ENCODE measurements around the gene PMF1.

Gene PMF1

DNA sequence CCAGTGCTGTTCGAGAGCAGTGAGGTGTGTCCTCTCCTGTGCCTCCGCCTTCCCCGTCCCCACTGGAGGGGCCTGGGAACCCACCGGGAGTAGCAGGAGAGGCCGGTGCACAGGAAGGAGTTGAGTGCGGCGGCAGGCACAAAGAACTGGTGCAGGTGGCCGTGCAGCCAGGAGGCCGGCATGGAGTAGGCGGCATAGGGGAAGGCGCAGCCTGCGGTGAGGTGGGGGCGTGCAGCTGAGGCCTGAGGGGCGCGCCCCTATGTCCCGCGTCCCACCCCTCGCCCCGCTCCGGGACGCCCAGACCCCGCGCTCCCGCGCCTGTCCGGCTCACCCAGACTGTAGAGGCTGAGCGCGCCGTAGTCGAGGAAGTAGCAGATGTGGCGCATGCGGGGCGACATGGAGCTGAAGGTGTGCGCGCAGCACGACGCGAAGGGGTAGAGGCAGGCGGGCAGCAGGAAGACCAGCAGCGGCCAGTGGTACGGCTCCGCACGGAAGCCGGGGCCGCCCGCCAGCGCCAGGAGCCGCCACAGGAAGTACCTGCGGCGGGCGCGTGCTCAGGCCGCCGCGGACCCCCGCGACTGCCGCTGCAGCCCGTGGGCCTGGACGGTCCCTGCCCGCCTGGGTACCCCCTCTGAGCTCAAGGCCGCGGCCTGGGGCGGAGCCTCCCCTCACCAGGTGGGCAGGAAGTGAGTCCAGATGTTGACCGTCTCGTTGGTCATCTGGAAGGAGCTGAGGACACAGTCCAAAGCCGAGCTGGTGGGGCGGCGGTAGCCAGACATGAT, 32.8 kb downstream of the PMF1 start:
- TF ChIP-seq, protein P1, sequence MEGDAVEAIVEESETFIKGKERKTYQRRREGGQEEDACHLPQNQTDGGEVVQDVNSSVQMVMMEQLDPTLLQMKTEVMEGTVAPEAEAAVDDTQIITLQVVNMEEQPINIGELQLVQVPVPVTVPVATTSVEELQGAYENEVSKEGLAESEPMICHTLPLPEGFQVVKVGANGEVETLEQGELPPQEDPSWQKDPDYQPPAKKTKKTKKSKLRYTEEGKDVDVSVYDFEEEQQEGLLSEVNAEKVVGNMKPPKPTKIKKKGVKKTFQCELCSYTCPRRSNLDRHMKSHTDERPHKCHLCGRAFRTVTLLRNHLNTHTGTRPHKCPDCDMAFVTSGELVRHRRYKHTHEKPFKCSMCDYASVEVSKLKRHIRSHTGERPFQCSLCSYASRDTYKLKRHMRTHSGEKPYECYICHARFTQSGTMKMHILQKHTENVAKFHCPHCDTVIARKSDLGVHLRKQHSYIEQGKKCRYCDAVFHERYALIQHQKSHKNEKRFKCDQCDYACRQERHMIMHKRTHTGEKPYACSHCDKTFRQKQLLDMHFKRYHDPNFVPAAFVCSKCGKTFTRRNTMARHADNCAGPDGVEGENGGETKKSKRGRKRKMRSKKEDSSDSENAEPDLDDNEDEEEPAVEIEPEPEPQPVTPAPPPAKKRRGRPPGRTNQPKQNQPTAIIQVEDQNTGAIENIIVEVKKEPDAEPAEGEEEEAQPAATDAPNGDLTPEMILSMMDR (IDR thresholded peaks at IDR 0.05; ENCODE audit: insufficient read depth, low read length, poor library complexity, severe bottlenecking) = no peak
- peak; percentile 67 for DNase-seq (ENCODE audit: extremely low read depth, insufficient read length)
- peak overlapping the region; percentile 32 for H3K4me3 ChIP-seq (replicated peaks; ENCODE audit: low read depth, low read length)

DNA sequence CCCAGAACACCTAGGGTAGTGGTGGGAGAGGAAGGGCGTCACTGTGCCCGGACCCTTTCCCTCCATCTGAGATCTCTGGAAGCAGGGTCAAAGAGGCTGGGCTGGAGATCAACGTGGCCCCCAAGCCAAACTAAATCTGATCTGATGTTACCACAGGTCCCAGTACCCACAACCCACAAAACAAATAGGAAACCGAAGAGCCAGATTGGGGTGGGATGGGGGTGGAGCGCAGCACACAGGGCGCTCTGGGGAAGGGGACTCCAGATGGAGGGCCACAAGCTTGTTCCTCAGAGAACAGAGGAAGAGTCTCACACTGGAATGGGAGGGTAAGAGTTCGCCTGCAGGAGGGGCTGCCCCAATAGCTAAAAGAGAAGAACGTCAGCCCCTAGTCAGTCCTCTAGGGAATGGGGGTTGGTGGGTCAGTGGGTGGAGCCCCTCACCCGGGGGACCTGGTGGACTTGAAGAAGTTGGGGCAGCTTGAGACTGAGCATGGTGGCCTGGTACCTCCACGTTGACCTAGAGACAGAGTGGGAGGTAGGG, 33.5 kb downstream of the PMF1 start:
- no peaks in the 10 kb centered on the region for H3K27me3 ChIP-seq (replicated peaks; ENCODE audit: control insufficient read depth, insufficient read depth, low read length)
- peak overlapping the region; percentile 32 for H3K4me3 ChIP-seq (replicated peaks; ENCODE audit: low read depth, low read length)
- no peak for DNase-seq (ENCODE audit: extremely low read depth, insufficient read length)
- TF ChIP-seq, protein P1 (IDR thresholded peaks at IDR 0.05; ENCODE audit: insufficient read depth, low read length, poor library complexity, severe bottlenecking) = no peak
- peaks cover 18% of the 10 kb centered on the region for H3K36me3 ChIP-seq (ENCODE audit: control insufficient read depth, insufficient read depth, low read length)

More for the DNA sequence above, 32.8 kb downstream of the PMF1 start:
- Histone ChIP-seq H3K36me3 (ENCODE audit: control insufficient read depth, insufficient read depth, low read length) (peaks cover 14% of the 10 kb centered on the region), H3K27me3 (replicated peaks; ENCODE audit: control insufficient read depth, insufficient read depth, low read length) (no peaks in the 10 kb centered on the region)

DNA sequence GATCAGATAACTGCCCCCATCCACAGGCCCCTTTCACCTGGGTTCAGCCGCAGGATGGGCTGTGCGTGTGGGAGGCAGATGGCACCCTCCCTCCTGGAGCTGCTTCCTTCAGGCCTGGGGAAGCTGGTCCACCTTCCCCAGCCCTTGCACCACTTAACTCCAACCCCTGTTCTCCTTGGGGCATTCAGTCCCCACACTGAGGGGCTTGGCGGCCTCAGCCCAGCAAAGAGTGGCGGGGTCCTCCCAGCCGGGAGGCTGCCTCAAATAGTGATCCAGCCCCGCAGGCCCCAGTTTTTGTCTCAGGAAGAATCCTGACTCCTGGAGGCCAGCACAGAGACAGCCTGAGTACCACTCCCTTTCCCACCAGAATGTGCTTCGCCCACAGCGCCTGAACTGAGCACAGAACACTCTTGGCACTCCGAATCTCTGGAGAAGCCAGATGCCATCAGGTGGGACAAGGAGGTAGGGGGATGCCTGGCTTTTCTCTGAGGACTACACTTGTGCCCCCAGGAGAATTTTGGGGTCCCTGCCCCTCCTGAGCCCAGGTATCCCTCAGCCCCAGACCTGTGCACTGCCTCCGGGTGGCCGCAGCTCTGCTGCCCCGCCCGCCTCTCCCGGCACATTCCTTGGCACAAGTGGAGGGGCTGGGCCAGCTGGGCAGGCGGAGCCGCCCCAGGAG, 34.1 kb downstream of the PMF1 start:
- Histone ChIP-seq H3K4me3 (replicated peaks; ENCODE audit: low read depth, low read length) (no peak overlapping the region), H3K27me3 (replicated peaks; ENCODE audit: control insufficient read depth, insufficient read depth, low read length) (no peaks in the 10 kb centered on the region), H3K36me3 (ENCODE audit: control insufficient read depth, insufficient read depth, low read length) (peaks cover 24% of the 10 kb centered on the region)
- TF ChIP-seq, protein P1 (IDR thresholded peaks at IDR 0.05; ENCODE audit: insufficient read depth, low read length, poor library complexity, severe bottlenecking) = no peak
- DNase-seq (ENCODE audit: extremely low read depth, insufficient read length) = no peak

DNA sequence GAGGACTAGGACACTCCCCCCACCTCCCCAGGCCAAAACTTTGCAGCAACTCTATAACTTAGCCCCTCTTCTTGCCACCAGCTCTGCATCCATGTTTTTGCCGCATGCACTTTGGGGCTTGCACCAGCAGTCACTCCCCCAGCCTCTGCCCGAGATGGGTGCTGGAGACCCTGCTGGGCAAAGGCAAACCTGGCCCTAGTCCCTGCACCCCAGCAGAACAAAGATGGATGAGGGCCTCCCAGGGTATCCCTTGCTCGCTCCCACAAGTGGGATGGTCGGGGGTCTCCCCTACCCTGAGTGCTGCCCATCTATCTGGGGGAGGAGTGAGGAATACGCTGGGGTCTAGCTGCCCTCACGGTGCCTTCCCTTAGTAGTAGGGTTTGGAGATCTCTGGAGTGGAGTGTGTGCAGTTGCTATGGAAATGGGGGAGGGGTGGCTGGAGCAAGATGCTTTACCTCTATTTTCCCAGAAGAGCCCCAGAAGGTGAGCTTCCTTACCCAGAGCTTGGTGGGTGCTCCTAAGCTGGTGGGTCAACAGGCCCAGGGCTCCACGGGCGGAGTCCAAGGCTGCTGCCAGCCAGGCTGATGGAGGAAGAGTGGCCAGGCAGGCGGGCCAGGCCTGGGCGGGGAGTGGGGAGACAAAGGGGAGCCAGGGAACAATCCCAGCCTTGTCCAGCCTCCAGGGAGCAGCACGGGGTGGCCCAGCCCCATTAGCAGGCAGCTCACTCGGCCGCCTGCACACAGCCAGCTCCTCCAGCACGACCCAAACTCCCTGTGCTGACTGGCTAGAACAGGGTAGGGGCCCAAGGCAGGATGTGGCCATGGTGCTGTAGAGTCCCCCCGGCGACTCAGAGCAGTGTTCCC, 34.9 kb downstream of the PMF1 start, which contains the start of gene PAQR6:
Gene PAQR6, minus strand, starts transcription at position 597 of the 863 bp plus-strand sequence. CDS start 1,325 bp downstream, outside the sequence.
- Histone ChIP-seq H3K4me3 (replicated peaks; ENCODE audit: low read depth, low read length) (no peak within 1 kb of the TSS), H3K27me3 (replicated peaks; ENCODE audit: control insufficient read depth, insufficient read depth, low read length) (no peaks in the 10 kb centered on the region), H3K36me3 (ENCODE audit: control insufficient read depth, insufficient read depth, low read length) (peaks cover 29% of the 10 kb centered on the region)
- no peak for DNase-seq (ENCODE audit: extremely low read depth, insufficient read length)
- TF ChIP-seq, protein P1 (IDR thresholded peaks at IDR 0.05; ENCODE audit: insufficient read depth, low read length, poor library complexity, severe bottlenecking) = no peak

DNA sequence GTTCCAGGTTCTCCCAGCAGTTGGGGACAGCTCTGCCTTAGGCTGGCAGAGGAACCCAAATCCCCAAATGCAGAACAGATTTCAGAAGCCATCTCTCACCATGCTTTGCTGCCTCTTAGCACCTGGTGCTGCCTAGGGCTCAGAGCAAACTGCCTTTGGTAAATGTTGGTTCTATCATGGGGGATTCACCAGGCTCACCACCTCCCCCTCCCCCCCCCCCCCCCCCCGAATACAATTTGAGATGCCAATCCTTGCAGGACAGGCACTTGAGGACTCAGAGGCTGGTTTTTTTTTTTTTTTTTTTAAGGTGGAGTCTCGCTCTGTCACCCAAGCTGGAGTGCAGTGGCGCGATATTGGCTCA, 35.5 kb downstream of the PMF1 start:
- DNase-seq (ENCODE audit: extremely low read depth, insufficient read length) = no peak
- H3K36me3 ChIP-seq (ENCODE audit: control insufficient read depth, insufficient read depth, low read length) = peaks cover 34% of the 10 kb centered on the region
- TF ChIP-seq, protein P1 (IDR thresholded peaks at IDR 0.05; ENCODE audit: insufficient read depth, low read length, poor library complexity, severe bottlenecking) = no peak
- no peaks in the 10 kb centered on the region for H3K27me3 ChIP-seq (replicated peaks; ENCODE audit: control insufficient read depth, insufficient read depth, low read length)
- no peak overlapping the region for H3K4me3 ChIP-seq (replicated peaks; ENCODE audit: low read depth, low read length)

Measured in GM06990 (cell line).